ENCODE results near the gene ITGB2. TPM values are rescaled to one million over a fixed set of nuclear protein-coding genes. Genes with fewer than 3 reads are reported as not detected.

The ITGB2 gene
- total RNA-seq, 1 donor from 2014 or later, result 370 TPM

DNA sequence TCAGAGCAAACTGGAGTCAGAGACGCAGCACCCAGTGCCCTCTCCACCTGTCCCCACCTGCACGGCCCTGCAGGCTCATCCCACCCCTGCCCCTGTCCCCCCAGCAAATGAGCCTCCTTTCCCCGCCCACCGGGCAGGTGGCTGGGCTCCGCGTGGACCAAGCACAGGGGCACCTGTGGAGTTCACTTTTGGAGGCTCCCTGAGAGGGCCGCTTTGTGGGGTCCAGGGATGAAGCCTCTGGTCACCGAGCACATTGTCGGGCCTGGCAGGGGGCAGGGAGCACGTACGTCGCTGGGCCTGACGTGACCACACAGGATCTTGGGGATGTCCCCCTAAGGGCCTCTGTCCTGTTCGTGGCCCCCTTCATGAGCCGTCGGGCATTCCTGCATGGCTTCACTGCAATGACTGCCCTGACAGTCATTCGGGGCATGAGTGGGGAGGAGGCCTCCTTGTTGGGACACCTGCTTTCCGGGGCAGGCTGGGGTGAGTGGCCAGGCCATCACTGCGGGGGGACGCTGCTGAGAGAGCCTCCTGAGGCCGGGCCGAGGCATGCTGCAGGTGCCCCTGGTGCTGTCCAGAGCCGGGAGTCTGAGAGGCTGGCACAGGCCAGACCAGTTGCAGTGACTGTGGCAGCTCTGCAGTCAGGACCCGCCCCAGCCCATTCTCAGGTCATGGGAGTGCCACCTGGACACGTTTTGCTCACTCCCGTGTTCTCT is 38.8 kb upstream of the ITGB2 start:
- intact Hi-C loops (cut with DNase I), result no loop called here

GRCh38 chr21:44958471-44959191 is 37.9 kb upstream of the ITGB2 start:
- Histone ChIP-seq H3K4me3 (no peak overlapping the region), H3K27me3 (no peaks in the 10 kb centered on the region), H3K9me3 (no peaks in the 10 kb centered on the region), H3K27ac (peak overlapping the region; percentile 76), H3K4me1 (peaks cover 27% of the 10 kb centered on the region), H3K36me3 (peaks cover 13% of the 10 kb centered on the region)
- TF ChIP-seq, protein P1, sequence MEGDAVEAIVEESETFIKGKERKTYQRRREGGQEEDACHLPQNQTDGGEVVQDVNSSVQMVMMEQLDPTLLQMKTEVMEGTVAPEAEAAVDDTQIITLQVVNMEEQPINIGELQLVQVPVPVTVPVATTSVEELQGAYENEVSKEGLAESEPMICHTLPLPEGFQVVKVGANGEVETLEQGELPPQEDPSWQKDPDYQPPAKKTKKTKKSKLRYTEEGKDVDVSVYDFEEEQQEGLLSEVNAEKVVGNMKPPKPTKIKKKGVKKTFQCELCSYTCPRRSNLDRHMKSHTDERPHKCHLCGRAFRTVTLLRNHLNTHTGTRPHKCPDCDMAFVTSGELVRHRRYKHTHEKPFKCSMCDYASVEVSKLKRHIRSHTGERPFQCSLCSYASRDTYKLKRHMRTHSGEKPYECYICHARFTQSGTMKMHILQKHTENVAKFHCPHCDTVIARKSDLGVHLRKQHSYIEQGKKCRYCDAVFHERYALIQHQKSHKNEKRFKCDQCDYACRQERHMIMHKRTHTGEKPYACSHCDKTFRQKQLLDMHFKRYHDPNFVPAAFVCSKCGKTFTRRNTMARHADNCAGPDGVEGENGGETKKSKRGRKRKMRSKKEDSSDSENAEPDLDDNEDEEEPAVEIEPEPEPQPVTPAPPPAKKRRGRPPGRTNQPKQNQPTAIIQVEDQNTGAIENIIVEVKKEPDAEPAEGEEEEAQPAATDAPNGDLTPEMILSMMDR (IDR thresholded peaks at IDR 0.05), result no peak
- intact Hi-C loops (cut with DNase I), result no loop called here
- ATAC-seq, result peak; percentile 58
- DNase-seq, result no peak

More for the DNA sequence above, 38.8 kb upstream of the ITGB2 start:
- Histone ChIP-seq H3K27me3 (no peaks in the 10 kb centered on the region), H3K9me3 (no peaks in the 10 kb centered on the region), H3K36me3 (peaks cover 13% of the 10 kb centered on the region), H3K4me3 (no peak overlapping the region), H3K27ac (peak overlapping the region; percentile 30), H3K4me1 (peaks cover 29% of the 10 kb centered on the region)
- TF ChIP-seq, protein P1 (IDR thresholded peaks at IDR 0.05), result no peak
- DNase-seq (no peak), ATAC-seq (no peak)

DNA sequence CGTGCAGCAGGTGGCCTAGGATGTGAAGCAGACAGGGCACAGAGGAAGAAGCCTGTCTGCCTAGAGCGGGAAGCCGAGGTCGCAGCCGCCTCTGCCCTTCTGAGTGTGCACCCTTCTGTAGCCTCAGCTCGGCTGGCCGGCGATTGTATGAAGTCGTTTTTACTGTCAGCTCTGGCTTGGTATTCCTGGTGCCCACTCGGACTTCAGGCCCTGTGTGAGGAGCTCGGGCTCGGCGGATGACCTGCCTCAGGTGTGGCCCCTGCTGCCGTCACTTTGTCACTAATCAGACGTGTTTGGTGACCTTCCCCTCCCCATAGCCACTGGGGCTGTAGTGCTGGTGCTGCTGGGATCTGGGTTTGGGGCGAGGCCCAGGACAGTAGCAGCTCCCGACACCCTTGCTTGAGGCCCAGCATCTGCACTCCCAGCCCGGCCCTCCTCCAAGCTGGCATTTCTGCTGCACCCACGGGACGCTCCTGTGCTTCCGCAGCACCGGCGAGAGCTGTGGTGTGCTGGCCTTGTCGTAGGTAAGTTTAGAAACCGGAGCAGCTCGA is 37.3 kb upstream of the ITGB2 start:
- H3K4me1 ChIP-seq, result peaks cover 22% of the 10 kb centered on the region
- ATAC-seq (no peak), DNase-seq (no peak)
- TF ChIP-seq, protein P1 (IDR thresholded peaks at IDR 0.05), result no peak
- peaks cover 13% of the 10 kb centered on the region for H3K36me3 ChIP-seq
- no peaks in the 10 kb centered on the region for H3K9me3 ChIP-seq
- peak overlapping the region; percentile 76 for H3K27ac ChIP-seq
- H3K4me3 ChIP-seq, result no peak overlapping the region
- intact Hi-C loops (cut with DNase I), result no loop called here
- H3K27me3 ChIP-seq, result no peaks in the 10 kb centered on the region

- ATAC-seq (no peak), DNase-seq (no peak)
Observed at GRCh38 chr21:44957047-44957831, 36.5 kb upstream of the ITGB2 start.

More at GRCh38 chr21:44957047-44957831, 36.5 kb upstream of the ITGB2 start:
- TF ChIP-seq, protein P1 (IDR thresholded peaks at IDR 0.05), result no peak
- intact Hi-C loops (cut with DNase I), result no loop called here
- Histone ChIP-seq H3K9me3 (no peaks in the 10 kb centered on the region), H3K27me3 (no peaks in the 10 kb centered on the region), H3K4me3 (no peak overlapping the region), H3K27ac (peak overlapping the region; percentile 76), H3K4me1 (peaks cover 15% of the 10 kb centered on the region), H3K36me3 (peaks cover 13% of the 10 kb centered on the region)
